ENCODE measurements around the gene PLCB3. TPM values are rescaled to one million over a fixed set of nuclear protein-coding genes. Genes with fewer than 3 reads are reported as not detected.
A peak's percentile ranks its signal among the peaks of the same experiment; 100 is the strongest.
"Not testable (repeated sequence)": the region's sequence is repeated elsewhere in the genome, so short reads cannot be mapped to it uniquely, and the experiment has no call there.

Gene PLCB3
- total RNA-seq, 1 donor from 2014 or later: 9.4 TPM

DNA sequence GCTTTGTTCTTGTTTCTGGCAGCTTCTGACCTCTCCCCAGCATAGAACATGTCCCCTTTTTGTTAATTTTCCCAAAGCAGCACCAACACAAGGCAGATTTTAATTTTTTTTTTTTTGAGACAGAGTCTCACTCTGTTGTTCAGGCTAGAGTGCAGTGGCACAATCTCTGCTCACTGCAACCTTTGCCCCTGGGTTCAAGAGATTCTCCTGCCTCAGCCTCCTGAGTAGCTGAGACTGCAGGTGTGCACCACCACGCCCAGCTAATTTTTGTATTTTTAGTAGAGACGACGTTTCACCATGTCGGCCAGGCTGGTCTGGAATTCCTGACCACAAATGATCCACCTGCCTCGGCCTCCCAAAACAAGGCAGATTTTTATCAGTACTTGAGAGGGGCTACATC is 56.5 kb downstream of the PLCB3 start:
- not testable (repeated sequence) for H3K27me3 ChIP-seq (ENCODE audit: control insufficient read depth in 3 of 3, insufficient read depth in 3 of 3, low read length in 3 of 3); H3K27ac ChIP-seq (ENCODE audit: low read depth, low read length)

DNA sequence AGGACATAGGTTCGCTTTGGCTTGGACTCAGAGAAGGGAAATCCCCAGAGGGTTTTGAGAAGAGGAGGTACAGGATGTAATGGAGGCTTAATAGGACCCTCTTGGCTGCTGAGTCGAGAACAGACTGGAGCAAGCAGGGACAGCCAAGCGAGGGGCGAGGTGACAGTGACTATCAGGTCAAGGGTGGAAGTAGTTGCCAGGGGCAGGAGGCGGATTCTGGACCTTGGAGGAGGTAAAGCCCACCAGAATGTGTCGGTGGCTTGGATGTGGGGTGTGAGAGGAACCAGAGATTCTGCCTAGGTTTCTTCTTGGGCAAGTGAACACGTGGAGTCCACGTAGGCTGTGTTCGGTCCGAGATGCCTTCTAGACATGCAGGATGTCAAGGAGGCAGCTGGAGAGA is 61.6 kb downstream of the PLCB3 start:
- H3K4me1 ChIP-seq (ENCODE audit: control insufficient read depth in 3 of 3, insufficient read depth in 3 of 3, low read length in 3 of 3): peaks cover 28 to 47% (median 37%) of the 10 kb centered on the region in 3 donors

More for the DNA sequence above, 56.5 kb downstream of the PLCB3 start:
- H3K4me1 ChIP-seq (ENCODE audit: control insufficient read depth in 3 of 3, insufficient read depth in 3 of 3, low read length in 3 of 3): peaks cover 19 to 34% (median 31%) of the 10 kb centered on the region in 3 donors
- not testable (repeated sequence) for H3K9ac ChIP-seq (ENCODE audit: low read depth in 1 of 3, low read length in 3 of 3); H3K9me3 ChIP-seq (ENCODE audit: control insufficient read depth in 3 of 3, low read length in 3 of 3); H3K36me3 ChIP-seq (ENCODE audit: control insufficient read depth in 3 of 3, insufficient read depth in 3 of 3, low read length in 3 of 3); H3K4me3 ChIP-seq (ENCODE audit: low read length in 3 of 3)

DNA sequence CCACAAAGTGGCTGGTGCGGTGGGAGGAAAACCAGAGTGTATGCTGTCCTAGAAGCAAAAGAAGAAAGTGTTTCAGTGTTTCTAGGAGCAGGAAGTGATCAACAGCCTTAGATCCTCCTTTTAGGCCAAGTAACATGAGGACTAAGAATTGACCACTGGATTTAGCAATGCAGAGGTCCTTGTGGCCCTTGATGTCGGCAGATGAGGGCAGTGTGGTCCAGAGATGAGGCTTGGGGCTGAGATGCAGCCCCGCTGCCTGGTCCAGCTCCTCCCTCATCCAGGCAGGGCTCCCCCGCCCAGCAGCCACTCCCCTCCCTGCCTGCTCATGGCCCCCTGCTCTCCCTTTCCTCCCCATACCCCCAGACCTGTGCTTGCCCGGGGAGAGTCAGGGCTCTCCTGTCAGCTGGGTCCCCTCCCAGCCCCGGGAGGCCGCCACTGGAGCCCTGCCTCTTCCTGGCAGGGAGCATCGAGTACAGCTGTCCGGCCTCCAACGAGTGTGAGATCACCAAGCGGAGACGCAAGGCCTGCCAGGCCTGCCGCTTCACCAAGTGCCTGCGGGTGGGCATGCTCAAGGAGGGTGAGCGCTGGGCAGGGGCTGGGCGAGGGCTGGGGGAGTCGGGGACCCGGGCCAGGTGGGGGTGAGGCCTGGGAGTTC is 62.3 kb downstream of the PLCB3 start:
- Histone ChIP-seq H3K9ac (ENCODE audit: low read depth in 1 of 3, low read length in 3 of 3) (peak overlapping the region; percentile 60 to 76 (median 65)), H3K4me1 (ENCODE audit: control insufficient read depth in 3 of 3, insufficient read depth in 3 of 3, low read length in 3 of 3) (peaks cover 28 to 47% (median 37%) of the 10 kb centered on the region in 3 donors)

More for the DNA sequence above, 61.6 kb downstream of the PLCB3 start:
- Histone ChIP-seq H3K36me3 (ENCODE audit: control insufficient read depth in 3 of 3, insufficient read depth in 3 of 3, low read length in 3 of 3) (peaks cover 12 to 21% (median 17%) of the 10 kb centered on the region in 3 donors), H3K9me3 (ENCODE audit: control insufficient read depth in 3 of 3, low read length in 3 of 3) (no peaks in the 10 kb centered on the region), H3K27ac (ENCODE audit: low read depth, low read length) (peak overlapping the region; percentile 78), H3K9ac (ENCODE audit: low read depth in 1 of 3, low read length in 3 of 3) (peak overlapping the region in 2 of 3 donors; percentile 45 to 76), H3K4me3 (ENCODE audit: low read length in 3 of 3) (no peak overlapping the region), H3K27me3 (ENCODE audit: control insufficient read depth in 3 of 3, insufficient read depth in 3 of 3, low read length in 3 of 3) (no peaks in the 10 kb centered on the region)

DNA sequence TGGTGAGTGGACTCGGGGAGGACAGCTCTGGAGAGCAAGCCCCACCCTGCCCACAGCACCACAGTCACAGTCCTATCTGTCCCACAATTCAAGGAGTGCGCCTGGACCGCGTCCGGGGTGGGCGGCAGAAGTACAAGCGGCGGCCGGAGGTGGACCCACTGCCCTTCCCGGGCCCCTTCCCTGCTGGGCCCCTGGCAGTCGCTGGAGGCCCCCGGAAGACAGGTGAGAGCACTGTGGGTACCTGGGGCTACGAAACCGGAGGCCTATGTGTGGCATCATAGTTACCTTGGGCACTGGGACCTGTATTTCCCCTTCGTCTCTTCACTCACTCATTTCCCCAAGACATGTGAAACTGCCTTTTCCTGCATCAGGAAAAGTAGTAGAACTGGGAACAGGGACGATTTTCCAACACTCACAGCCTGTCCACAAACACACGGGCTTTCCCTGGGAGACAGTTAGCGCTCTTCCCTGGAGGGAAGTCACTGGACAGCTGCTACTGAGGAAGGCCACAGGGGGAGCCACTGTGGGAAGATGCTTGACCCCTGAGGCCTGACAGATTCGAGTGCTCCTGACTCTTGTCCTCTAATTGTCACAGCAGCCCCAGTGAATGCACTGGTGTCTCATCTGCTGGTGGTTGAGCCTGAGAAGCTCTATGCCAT is 62.9 kb downstream of the PLCB3 start:
- Histone ChIP-seq H3K4me1 (ENCODE audit: control insufficient read depth in 3 of 3, insufficient read depth in 3 of 3, low read length in 3 of 3) (peaks cover 34 to 52% (median 42%) of the 10 kb centered on the region in 3 donors), H3K9ac (ENCODE audit: low read depth in 1 of 3, low read length in 3 of 3) (peak overlapping the region; percentile 60 to 76 (median 65))

More for the DNA sequence above, 62.3 kb downstream of the PLCB3 start:
- peak overlapping the region in 2 of 3 donors; percentile 24 to 27 for H3K4me3 ChIP-seq (ENCODE audit: low read length in 3 of 3)
- peaks cover 12 to 21% (median 17%) of the 10 kb centered on the region in 3 donors for H3K36me3 ChIP-seq (ENCODE audit: control insufficient read depth in 3 of 3, insufficient read depth in 3 of 3, low read length in 3 of 3)
- H3K9me3 ChIP-seq (ENCODE audit: control insufficient read depth in 3 of 3, low read length in 3 of 3): no peaks in the 10 kb centered on the region
- H3K27ac ChIP-seq (ENCODE audit: low read depth, low read length): peak overlapping the region; percentile 78
- no peaks in the 10 kb centered on the region for H3K27me3 ChIP-seq (ENCODE audit: control insufficient read depth in 3 of 3, insufficient read depth in 3 of 3, low read length in 3 of 3)

DNA sequence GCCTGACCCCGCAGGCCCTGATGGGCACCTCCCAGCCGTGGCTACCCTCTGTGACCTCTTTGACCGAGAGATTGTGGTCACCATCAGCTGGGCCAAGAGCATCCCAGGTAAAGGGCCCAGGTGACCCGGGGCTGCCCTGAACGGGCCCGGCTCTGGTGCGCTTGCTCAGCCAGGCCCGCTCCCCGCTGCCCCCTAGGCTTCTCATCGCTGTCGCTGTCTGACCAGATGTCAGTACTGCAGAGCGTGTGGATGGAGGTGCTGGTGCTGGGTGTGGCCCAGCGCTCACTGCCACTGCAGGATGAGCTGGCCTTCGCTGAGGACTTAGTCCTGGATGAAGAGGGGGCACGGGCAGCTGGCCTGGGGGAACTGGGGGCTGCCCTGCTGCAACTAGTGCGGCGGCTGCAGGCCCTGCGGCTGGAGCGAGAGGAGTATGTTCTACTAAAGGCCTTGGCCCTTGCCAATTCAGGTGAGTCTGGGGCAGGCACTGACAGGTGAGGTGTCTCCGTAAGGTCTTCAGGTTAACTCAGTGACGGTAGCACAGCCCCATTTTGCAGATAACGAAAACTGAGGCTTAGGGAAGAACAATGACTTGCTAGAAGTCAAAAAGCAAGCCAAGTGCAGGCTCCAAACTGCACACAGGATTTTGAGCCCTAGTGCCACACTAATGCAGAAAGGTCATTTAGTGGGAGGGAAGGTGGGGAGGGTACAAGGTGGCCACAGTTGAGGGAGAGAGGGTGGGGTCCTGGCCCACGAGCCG is 63.7 kb downstream of the PLCB3 start:
- Histone ChIP-seq H3K4me1 (ENCODE audit: control insufficient read depth in 3 of 3, insufficient read depth in 3 of 3, low read length in 3 of 3) (peaks cover 36 to 56% (median 45%) of the 10 kb centered on the region in 3 donors), H3K9me3 (ENCODE audit: control insufficient read depth in 3 of 3, low read length in 3 of 3) (no peaks in the 10 kb centered on the region), H3K27me3 (ENCODE audit: control insufficient read depth in 3 of 3, insufficient read depth in 3 of 3, low read length in 3 of 3) (no peaks in the 10 kb centered on the region), H3K4me3 (ENCODE audit: low read length in 3 of 3) (no peak overlapping the region), H3K9ac (ENCODE audit: low read depth in 1 of 3, low read length in 3 of 3) (peak overlapping the region in 1 of 3 donors; percentile 76), H3K27ac (ENCODE audit: low read depth, low read length) (no peak overlapping the region), H3K36me3 (ENCODE audit: control insufficient read depth in 3 of 3, insufficient read depth in 3 of 3, low read length in 3 of 3) (peaks cover 12 to 21% (median 17%) of the 10 kb centered on the region in 3 donors)

More for the DNA sequence above, 62.9 kb downstream of the PLCB3 start:
- Histone ChIP-seq H3K36me3 (ENCODE audit: control insufficient read depth in 3 of 3, insufficient read depth in 3 of 3, low read length in 3 of 3) (peaks cover 12 to 21% (median 17%) of the 10 kb centered on the region in 3 donors), H3K9me3 (ENCODE audit: control insufficient read depth in 3 of 3, low read length in 3 of 3) (no peaks in the 10 kb centered on the region), H3K4me3 (ENCODE audit: low read length in 3 of 3) (peak overlapping the region in 2 of 3 donors; percentile 24 to 27), H3K27ac (ENCODE audit: low read depth, low read length) (peak overlapping the region; percentile 78), H3K27me3 (ENCODE audit: control insufficient read depth in 3 of 3, insufficient read depth in 3 of 3, low read length in 3 of 3) (no peaks in the 10 kb centered on the region)

DNA sequence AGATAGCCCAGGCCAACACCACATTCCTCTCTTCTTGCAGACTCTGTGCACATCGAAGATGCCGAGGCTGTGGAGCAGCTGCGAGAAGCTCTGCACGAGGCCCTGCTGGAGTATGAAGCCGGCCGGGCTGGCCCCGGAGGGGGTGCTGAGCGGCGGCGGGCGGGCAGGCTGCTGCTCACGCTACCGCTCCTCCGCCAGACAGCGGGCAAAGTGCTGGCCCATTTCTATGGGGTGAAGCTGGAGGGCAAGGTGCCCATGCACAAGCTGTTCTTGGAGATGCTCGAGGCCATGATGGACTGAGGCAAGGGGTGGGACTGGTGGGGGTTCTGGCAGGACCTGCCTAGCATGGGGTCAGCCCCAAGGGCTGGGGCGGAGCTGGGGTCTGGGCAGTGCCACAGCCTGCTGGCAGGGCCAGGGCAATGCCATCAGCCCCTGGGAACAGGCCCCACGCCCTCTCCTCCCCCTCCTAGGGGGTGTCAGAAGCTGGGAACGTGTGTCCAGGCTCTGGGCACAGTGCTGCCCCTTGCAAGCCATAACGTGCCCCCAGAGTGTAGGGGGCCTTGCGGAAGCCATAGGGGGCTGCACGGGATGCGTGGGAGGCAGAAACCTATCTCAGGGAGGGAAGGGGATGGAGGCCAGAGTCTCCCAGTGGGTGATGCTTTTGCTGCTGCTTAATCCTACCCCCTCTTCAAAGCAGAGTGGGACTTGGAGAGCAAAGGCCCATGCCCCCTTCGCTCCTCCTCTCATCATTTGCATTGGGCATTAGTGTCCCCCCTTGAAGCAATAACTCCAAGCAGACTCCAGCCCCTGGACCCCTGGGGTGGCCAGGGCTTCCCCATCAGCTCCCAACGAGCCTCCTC is 64.6 kb downstream of the PLCB3 start:
- H3K27ac ChIP-seq (ENCODE audit: low read depth, low read length); H3K27me3 ChIP-seq (ENCODE audit: control insufficient read depth in 3 of 3, insufficient read depth in 3 of 3, low read length in 3 of 3); H3K4me3 ChIP-seq (ENCODE audit: low read length in 3 of 3); H3K9me3 ChIP-seq (ENCODE audit: control insufficient read depth in 3 of 3, low read length in 3 of 3): not testable (repeated sequence)
- peak overlapping the region in 1 of 3 donors; percentile 97 for H3K9ac ChIP-seq (ENCODE audit: low read depth in 1 of 3, low read length in 3 of 3)
- H3K36me3 ChIP-seq (ENCODE audit: control insufficient read depth in 3 of 3, insufficient read depth in 3 of 3, low read length in 3 of 3): peaks cover 15 to 27% (median 24%) of the 10 kb centered on the region in 3 donors
- H3K4me1 ChIP-seq (ENCODE audit: control insufficient read depth in 3 of 3, insufficient read depth in 3 of 3, low read length in 3 of 3): peaks cover 36 to 58% (median 45%) of the 10 kb centered on the region in 3 donors

DNA sequence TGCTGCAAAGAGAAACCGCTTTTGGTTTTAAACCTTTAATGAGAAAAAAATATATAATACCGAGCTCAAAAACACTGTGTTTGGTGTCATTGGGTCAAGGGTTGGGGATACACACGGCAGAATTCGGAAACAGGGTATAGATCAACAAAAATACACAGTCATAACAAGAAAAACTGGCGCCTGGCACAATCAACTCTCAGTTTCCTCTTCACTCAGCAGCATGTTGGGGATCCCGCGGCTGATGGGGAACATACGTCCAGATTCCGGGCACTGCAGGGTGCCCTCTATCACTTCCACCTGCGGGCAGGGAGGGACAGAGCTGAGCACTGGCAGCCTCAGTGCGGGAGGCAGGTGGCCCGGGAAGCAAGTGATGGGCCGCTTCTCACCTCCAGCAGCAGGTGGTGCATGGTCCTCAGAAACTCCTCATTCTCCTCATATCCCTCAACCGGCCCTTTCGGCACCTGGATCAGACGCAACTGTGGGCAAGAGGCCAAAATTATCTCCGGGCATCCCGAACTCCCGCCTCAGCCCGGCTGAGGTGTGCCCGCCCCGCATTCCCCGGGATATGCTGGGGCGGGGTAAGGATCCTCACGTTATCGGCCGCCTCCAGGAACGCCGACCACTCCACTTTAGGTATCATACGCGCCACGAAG is 65.5 kb downstream of the PLCB3 start:
- peaks cover 22 to 27% (median 27%) of the 10 kb centered on the region in 3 donors for H3K36me3 ChIP-seq (ENCODE audit: control insufficient read depth in 3 of 3, insufficient read depth in 3 of 3, low read length in 3 of 3)
- peaks cover 36 to 58% (median 45%) of the 10 kb centered on the region in 3 donors for H3K4me1 ChIP-seq (ENCODE audit: control insufficient read depth in 3 of 3, insufficient read depth in 3 of 3, low read length in 3 of 3)
- peak overlapping the region; percentile 92 to 97 (median 96) for H3K9ac ChIP-seq (ENCODE audit: low read depth in 1 of 3, low read length in 3 of 3)
- H3K27ac ChIP-seq (ENCODE audit: low read depth, low read length): peak overlapping the region; percentile 99
- H3K4me3 ChIP-seq (ENCODE audit: low read length in 3 of 3): peak overlapping the region; percentile 87 to 95 (median 95)
- H3K27me3 ChIP-seq (ENCODE audit: control insufficient read depth in 3 of 3, insufficient read depth in 3 of 3, low read length in 3 of 3): no peaks in the 10 kb centered on the region
- H3K9me3 ChIP-seq (ENCODE audit: control insufficient read depth in 3 of 3, low read length in 3 of 3): no peaks in the 10 kb centered on the region

DNA sequence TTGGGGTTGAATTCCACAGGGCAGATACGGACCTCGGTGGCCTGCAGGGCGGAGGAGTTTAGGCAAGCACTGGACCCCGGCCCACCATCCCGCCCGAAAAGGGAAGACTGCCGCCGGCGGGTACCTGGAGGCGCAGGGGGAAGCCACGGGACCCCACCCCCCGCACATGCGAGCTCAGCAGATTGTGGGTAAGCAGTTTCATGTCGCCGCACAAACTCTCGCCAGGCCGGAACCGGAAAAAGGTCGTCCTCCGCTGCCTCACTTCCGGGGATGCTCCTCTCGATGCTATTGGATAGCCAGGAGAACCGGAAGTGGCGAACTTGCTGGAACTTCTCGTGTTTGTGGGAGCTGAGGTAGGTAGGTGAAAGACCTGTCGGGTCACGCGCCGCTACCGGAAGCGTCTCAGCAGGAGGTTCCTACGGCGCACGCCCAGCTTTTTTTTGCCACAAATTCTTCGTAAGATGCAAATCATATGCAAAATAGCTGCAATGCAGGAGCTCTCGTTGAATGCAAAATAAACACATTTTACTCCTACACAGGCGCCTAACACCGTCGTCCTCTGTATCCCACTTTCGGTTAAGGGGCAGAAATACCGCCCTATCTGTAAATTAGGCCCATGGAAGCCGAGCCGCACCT is 66.1 kb downstream of the PLCB3 start, which contains the start of gene TRMT112:
Gene TRMT112, minus strand, starts transcription at position 235 of the 636 bp plus-strand sequence. Its CDS starts 33 bp downstream, at position 202.
- peak within 1 kb of the TSS; percentile 87 to 95 (median 95) for H3K4me3 ChIP-seq (ENCODE audit: low read length in 3 of 3)
- H3K36me3 ChIP-seq (ENCODE audit: control insufficient read depth in 3 of 3, insufficient read depth in 3 of 3, low read length in 3 of 3): peaks cover 25 to 31% (median 27%) of the 10 kb centered on the region in 3 donors
- peak within 1 kb of the TSS; percentile 99 for H3K27ac ChIP-seq (ENCODE audit: low read depth, low read length)
- peaks cover 36 to 56% (median 43%) of the 10 kb centered on the region in 3 donors for H3K4me1 ChIP-seq (ENCODE audit: control insufficient read depth in 3 of 3, insufficient read depth in 3 of 3, low read length in 3 of 3)
- H3K27me3 ChIP-seq (ENCODE audit: control insufficient read depth in 3 of 3, insufficient read depth in 3 of 3, low read length in 3 of 3): no peaks in the 10 kb centered on the region
- H3K9ac ChIP-seq (ENCODE audit: low read depth in 1 of 3, low read length in 3 of 3): peak within 1 kb of the TSS; percentile 92 to 97 (median 96)
- no peaks in the 10 kb centered on the region for H3K9me3 ChIP-seq (ENCODE audit: control insufficient read depth in 3 of 3, low read length in 3 of 3)
